WTC11 (cell line): Measurements from ENCODE around the gene KRR1. TPM values are rescaled to one million over a fixed set of nuclear protein-coding genes. Genes with fewer than 3 reads are reported as not detected.
"Not testable (repeated sequence)": the region's sequence is repeated elsewhere in the genome, so short reads cannot be mapped to it uniquely, and the experiment has no call there.

Experiments
- ATAC-seq: fragments of 200-7000 bp; cut with Tn5 transposase; 2 replicates; pipeline ENCODE4 v1.10.0; 2021; ENCODE audit warnings: mild to moderate bottlenecking, moderate library complexity
- CTCF ChIA-PET: fragments of 300-600 bp; sonication (Branson Sonifier 250); formaldehyde crosslinking; loops from one replicate; lab custom pipeline; 2021; ENCODE audit warnings: antibody characterized with exemption; lab: Charles Lee
- POLR2A ChIA-PET: fragments of 350-600 bp; sonication (Branson Sonifier 250); formaldehyde crosslinking; loops from one replicate; lab custom pipeline; 2021; ENCODE audit warnings: antibody characterized with exemption; lab: Charles Lee
- DNase-seq: peaks from one replicate; pipeline ENCODE4 v3.0.0; 2021; ENCODE audit warnings: low spot score
- H3K27ac Mint-ChIP-seq: 2 replicates; pipeline ENCODE4 v1.8.0; 2021; ENCODE audit warnings: mixed read lengths
- H3K27me3 Mint-ChIP-seq: 2 replicates; pipeline ENCODE4 v1.8.0; 2021; ENCODE audit warnings: low read depth, mild to moderate bottlenecking, moderate library complexity, mixed read lengths
- H3K36me3 Mint-ChIP-seq: 2 replicates; pipeline ENCODE4 v1.8.0; 2021; ENCODE audit warnings: mixed read lengths
- H3K4me1 Mint-ChIP-seq: 2 replicates; pipeline ENCODE4 v1.8.0; 2022; ENCODE audit warnings: mixed read lengths
- H3K4me3 Mint-ChIP-seq: 2 replicates; pipeline ENCODE4 v1.8.0; 2021; ENCODE audit warnings: mild to moderate bottlenecking, moderate library complexity, mixed read lengths
- H3K9me3 Mint-ChIP-seq: 2 replicates; pipeline ENCODE4 v1.8.0; 2021; ENCODE audit warnings: mixed read lengths
- ELF4 ChIP-seq: sonication (generic); formaldehyde crosslinking; IDR thresholded peaks from 2 replicates; pipeline ENCODE4 v1.8.1; 2022; ENCODE audit warnings: low read depth, mild to moderate bottlenecking, moderate library complexity, missing genetic modification reagents
- ETV6 ChIP-seq: sonication (generic); formaldehyde crosslinking; IDR thresholded peaks from 2 replicates; pipeline ENCODE4 v1.8.1; 2022; ENCODE audit warnings: mild to moderate bottlenecking, missing genetic modification reagents
- GRHL2 ChIP-seq: fragments of 250-450 bp; sonication (Bioruptor Pico); IDR thresholded peaks from 2 replicates; pipeline ENCODE4 v1.8.0; 2022; ENCODE audit warnings: mild to moderate bottlenecking, moderate library complexity; ENCODE audit not compliant: insufficient replicate concordance, severe bottlenecking
- GTF2I ChIP-seq: fragments of 250-450 bp; sonication (Bioruptor Pico); conservative IDR thresholded peaks from 2 replicates; pipeline ENCODE4 v1.4.0; 2021; ENCODE audit warnings: mild to moderate bottlenecking
- HMGA2 ChIP-seq: fragments of 250-450 bp; sonication (Bioruptor Pico); IDR thresholded peaks from 2 replicates; pipeline ENCODE4 v1.4.0; 2021; ENCODE audit warnings: mild to moderate bottlenecking, moderate library complexity
- JUN ChIP-seq: sonication (generic); formaldehyde crosslinking; IDR thresholded peaks from 2 replicates; pipeline ENCODE4 v1.8.0; 2023; ENCODE audit warnings: mild to moderate bottlenecking, missing genetic modification reagents
- MXD4 ChIP-seq: fragments of 250-450 bp; sonication (Bioruptor Pico); IDR thresholded peaks from 2 replicates; pipeline ENCODE4 v1.8.0; 2021; ENCODE audit warnings: mild to moderate bottlenecking, moderate library complexity, borderline replicate concordance
- OVOL2 ChIP-seq: fragments of 250-450 bp; sonication (Bioruptor Pico); IDR thresholded peaks from 2 replicates; pipeline ENCODE4 v1.9.0; 2021; ENCODE audit warnings: mild to moderate bottlenecking, borderline replicate concordance
- SP1 ChIP-seq: sonication (generic); formaldehyde crosslinking; conservative IDR thresholded peaks from 2 replicates; pipeline ENCODE4 v1.8.1; 2022; ENCODE audit warnings: missing genetic modification reagents
- TCF7 ChIP-seq: sonication (generic); formaldehyde crosslinking; IDR thresholded peaks from 2 replicates; pipeline ENCODE4 v1.8.0; 2022; ENCODE audit warnings: mild to moderate bottlenecking, low read depth, missing genetic modification reagents, moderate library complexity
- TEAD1 ChIP-seq: sonication (generic); formaldehyde crosslinking; IDR thresholded peaks from 2 replicates; pipeline ENCODE4 v1.8.0; 2022; ENCODE audit warnings: mild to moderate bottlenecking, missing genetic modification reagents
- ZBTB21 ChIP-seq: sonication (generic); formaldehyde crosslinking; IDR thresholded peaks from 2 replicates; pipeline ENCODE4 v1.8.1; 2023; ENCODE audit warnings: mild to moderate bottlenecking, missing genetic modification reagents, borderline replicate concordance
- ZNF263 ChIP-seq: sonication (generic); formaldehyde crosslinking; IDR thresholded peaks from 2 replicates; pipeline ENCODE4 v1.8.1; 2022; ENCODE audit warnings: low read depth, mild to moderate bottlenecking, moderate library complexity, missing genetic modification reagents
- ZNF671 ChIP-seq: fragments of 250-450 bp; sonication (Bioruptor Pico); IDR thresholded peaks from 2 replicates; pipeline ENCODE4 v1.8.0; 2021; ENCODE audit warnings: mild to moderate bottlenecking
- total RNA-seq: library from RNA; stranded (reverse); gene quantifications from 3 replicates; pipeline ENCODE4 v1.2.3, GENCODE V29; 2021
- TF ChIP-seq, protein P1 (sequence below): sonication (generic); formaldehyde crosslinking; IDR thresholded peaks from 2 replicates; pipeline ENCODE4 v1.8.0; 2022; ENCODE audit warnings: missing genetic modification reagents
- TF ChIP-seq, protein P2 (sequence below): fragments of 250-450 bp; sonication (Bioruptor Pico); IDR thresholded peaks from 2 replicates; pipeline ENCODE4 v1.8.0; 2021; ENCODE audit warnings: mild to moderate bottlenecking
- TF ChIP-seq, protein P3 (sequence below): sonication (generic); formaldehyde crosslinking; IDR thresholded peaks from 2 replicates; pipeline ENCODE4 v1.8.1; 2023; ENCODE audit warnings: mild to moderate bottlenecking, missing genetic modification reagents, moderate library complexity
- TF ChIP-seq, protein P4 (sequence below): fragments of 250-450 bp; sonication (Bioruptor Pico); IDR thresholded peaks from 2 replicates; pipeline ENCODE4 v1.9.0; 2021; ENCODE audit warnings: mild to moderate bottlenecking
- TF ChIP-seq, protein P5 (sequence below): sonication (generic); formaldehyde crosslinking; IDR thresholded peaks from 2 replicates; pipeline ENCODE4 v1.8.1; 2023; ENCODE audit warnings: mild to moderate bottlenecking, missing genetic modification reagents
- TF ChIP-seq, protein P6 (sequence below): sonication (generic); formaldehyde crosslinking; IDR thresholded peaks from 2 replicates; pipeline ENCODE4 v1.8.1; 2022; ENCODE audit warnings: missing genetic modification reagents, borderline replicate concordance
- TF ChIP-seq, protein P7 (sequence below): fragments of 200-600 bp; IDR thresholded peaks from 2 replicates; pipeline ENCODE4 v1.8.0; 2022; ENCODE audit warnings: antibody characterized with exemption

Gene KRR1
- total RNA-seq, 1 experiment from 2014 or later, result 59.6 TPM

DNA sequence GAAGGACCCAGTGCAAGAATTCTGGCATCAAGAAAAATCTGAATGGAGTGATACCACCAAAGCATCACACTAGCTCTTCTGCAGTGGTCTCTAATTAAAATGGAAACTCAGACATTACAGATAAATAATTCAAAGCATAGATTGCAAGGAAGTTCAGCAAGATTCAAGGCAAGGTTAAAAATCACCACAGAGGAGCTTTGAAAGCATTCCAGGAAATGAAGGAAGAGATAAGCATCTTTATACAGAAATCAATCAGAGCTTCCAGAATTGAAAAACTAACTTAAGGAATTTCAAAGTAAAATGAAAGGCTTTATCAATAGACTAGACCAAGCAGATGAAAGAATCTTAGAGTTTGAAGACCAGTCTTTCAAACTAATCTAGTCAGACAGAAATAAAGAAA is 51.2 kb downstream of the KRR1 start (continued):
- TF ChIP-seq, protein P1, sequence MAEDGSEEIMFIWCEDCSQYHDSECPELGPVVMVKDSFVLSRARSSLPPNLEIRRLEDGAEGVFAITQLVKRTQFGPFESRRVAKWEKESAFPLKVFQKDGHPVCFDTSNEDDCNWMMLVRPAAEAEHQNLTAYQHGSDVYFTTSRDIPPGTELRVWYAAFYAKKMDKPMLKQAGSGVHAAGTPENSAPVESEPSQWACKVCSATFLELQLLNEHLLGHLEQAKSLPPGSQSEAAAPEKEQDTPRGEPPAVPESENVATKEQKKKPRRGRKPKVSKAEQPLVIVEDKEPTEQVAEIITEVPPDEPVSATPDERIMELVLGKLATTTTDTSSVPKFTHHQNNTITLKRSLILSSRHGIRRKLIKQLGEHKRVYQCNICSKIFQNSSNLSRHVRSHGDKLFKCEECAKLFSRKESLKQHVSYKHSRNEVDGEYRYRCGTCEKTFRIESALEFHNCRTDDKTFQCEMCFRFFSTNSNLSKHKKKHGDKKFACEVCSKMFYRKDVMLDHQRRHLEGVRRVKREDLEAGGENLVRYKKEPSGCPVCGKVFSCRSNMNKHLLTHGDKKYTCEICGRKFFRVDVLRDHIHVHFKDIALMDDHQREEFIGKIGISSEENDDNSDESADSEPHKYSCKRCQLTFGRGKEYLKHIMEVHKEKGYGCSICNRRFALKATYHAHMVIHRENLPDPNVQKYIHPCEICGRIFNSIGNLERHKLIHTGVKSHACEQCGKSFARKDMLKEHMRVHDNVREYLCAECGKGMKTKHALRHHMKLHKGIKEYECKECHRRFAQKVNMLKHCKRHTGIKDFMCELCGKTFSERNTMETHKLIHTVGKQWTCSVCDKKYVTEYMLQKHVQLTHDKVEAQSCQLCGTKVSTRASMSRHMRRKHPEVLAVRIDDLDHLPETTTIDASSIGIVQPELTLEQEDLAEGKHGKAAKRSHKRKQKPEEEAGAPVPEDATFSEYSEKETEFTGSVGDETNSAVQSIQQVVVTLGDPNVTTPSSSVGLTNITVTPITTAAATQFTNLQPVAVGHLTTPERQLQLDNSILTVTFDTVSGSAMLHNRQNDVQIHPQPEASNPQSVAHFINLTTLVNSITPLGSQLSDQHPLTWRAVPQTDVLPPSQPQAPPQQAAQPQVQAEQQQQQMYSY (CRISPR knock-in tag), result no peak

DNA sequence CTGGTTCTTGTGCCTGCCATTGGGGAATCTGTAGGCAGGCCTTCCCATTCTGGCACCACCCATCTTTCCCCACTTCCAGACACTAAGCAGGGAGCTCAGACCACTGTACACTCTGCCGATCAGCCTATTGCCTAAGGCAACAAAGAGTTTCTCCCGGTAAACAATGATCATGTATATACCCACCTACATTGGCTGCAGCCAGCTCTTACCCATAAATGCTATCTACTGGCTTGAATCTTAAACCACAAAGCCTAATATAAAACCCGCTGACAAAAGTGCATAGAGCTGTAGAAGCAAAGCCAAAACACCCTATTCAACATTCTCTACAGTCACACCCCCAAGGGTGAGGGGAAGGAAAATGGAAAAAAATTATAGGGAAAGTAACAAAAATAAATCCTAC is 51.7 kb downstream of the KRR1 start:
- ChIA-PET CTCF (no interaction called here), POLR2A (no interaction called here)
- no peak overlapping the region for H3K27ac Mint-ChIP-seq
- DNase-seq, result no peak
- H3K4me1 Mint-ChIP-seq, result no peaks in the 10 kb centered on the region
- H3K36me3 Mint-ChIP-seq, result peaks cover 44% of the 10 kb centered on the region
- peaks cover 64% of the 10 kb centered on the region for H3K9me3 Mint-ChIP-seq
- TF ChIP-seq GTF2I (no peak), HMGA2 (CRISPR knock-in tag) (no peak), ZNF671 (CRISPR knock-in tag) (no peak), ELF4 (CRISPR knock-in tag) (no peak), MXD4 (CRISPR knock-in tag) (no peak), TCF7 (CRISPR knock-in tag) (no peak), ETV6 (no peak), OVOL2 (no peak), ZNF263 (no peak), SP1 (no peak), JUN (CRISPR knock-in tag) (no peak), ZBTB21 (CRISPR knock-in tag) (no peak), TEAD1 (no peak), GRHL2 (CRISPR knock-in tag) (no peak)
- TF ChIP-seq, protein P2, sequence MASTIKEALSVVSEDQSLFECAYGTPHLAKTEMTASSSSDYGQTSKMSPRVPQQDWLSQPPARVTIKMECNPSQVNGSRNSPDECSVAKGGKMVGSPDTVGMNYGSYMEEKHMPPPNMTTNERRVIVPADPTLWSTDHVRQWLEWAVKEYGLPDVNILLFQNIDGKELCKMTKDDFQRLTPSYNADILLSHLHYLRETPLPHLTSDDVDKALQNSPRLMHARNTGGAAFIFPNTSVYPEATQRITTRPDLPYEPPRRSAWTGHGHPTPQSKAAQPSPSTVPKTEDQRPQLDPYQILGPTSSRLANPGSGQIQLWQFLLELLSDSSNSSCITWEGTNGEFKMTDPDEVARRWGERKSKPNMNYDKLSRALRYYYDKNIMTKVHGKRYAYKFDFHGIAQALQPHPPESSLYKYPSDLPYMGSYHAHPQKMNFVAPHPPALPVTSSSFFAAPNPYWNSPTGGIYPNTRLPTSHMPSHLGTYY (CRISPR knock-in tag), result no peak
- TF ChIP-seq, protein P3, sequence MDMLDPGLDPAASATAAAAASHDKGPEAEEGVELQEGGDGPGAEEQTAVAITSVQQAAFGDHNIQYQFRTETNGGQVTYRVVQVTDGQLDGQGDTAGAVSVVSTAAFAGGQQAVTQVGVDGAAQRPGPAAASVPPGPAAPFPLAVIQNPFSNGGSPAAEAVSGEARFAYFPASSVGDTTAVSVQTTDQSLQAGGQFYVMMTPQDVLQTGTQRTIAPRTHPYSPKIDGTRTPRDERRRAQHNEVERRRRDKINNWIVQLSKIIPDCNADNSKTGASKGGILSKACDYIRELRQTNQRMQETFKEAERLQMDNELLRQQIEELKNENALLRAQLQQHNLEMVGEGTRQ, result no peak
- TF ChIP-seq, protein P4, sequence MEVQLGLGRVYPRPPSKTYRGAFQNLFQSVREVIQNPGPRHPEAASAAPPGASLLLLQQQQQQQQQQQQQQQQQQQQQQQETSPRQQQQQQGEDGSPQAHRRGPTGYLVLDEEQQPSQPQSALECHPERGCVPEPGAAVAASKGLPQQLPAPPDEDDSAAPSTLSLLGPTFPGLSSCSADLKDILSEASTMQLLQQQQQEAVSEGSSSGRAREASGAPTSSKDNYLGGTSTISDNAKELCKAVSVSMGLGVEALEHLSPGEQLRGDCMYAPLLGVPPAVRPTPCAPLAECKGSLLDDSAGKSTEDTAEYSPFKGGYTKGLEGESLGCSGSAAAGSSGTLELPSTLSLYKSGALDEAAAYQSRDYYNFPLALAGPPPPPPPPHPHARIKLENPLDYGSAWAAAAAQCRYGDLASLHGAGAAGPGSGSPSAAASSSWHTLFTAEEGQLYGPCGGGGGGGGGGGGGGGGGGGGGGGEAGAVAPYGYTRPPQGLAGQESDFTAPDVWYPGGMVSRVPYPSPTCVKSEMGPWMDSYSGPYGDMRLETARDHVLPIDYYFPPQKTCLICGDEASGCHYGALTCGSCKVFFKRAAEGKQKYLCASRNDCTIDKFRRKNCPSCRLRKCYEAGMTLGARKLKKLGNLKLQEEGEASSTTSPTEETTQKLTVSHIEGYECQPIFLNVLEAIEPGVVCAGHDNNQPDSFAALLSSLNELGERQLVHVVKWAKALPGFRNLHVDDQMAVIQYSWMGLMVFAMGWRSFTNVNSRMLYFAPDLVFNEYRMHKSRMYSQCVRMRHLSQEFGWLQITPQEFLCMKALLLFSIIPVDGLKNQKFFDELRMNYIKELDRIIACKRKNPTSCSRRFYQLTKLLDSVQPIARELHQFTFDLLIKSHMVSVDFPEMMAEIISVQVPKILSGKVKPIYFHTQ (CRISPR knock-in tag), result no peak
- TF ChIP-seq, protein P5, sequence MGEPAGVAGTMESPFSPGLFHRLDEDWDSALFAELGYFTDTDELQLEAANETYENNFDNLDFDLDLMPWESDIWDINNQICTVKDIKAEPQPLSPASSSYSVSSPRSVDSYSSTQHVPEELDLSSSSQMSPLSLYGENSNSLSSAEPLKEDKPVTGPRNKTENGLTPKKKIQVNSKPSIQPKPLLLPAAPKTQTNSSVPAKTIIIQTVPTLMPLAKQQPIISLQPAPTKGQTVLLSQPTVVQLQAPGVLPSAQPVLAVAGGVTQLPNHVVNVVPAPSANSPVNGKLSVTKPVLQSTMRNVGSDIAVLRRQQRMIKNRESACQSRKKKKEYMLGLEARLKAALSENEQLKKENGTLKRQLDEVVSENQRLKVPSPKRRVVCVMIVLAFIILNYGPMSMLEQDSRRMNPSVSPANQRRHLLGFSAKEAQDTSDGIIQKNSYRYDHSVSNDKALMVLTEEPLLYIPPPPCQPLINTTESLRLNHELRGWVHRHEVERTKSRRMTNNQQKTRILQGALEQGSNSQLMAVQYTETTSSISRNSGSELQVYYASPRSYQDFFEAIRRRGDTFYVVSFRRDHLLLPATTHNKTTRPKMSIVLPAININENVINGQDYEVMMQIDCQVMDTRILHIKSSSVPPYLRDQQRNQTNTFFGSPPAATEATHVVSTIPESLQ (CRISPR knock-in tag), result no peak
- TF ChIP-seq, protein P6, sequence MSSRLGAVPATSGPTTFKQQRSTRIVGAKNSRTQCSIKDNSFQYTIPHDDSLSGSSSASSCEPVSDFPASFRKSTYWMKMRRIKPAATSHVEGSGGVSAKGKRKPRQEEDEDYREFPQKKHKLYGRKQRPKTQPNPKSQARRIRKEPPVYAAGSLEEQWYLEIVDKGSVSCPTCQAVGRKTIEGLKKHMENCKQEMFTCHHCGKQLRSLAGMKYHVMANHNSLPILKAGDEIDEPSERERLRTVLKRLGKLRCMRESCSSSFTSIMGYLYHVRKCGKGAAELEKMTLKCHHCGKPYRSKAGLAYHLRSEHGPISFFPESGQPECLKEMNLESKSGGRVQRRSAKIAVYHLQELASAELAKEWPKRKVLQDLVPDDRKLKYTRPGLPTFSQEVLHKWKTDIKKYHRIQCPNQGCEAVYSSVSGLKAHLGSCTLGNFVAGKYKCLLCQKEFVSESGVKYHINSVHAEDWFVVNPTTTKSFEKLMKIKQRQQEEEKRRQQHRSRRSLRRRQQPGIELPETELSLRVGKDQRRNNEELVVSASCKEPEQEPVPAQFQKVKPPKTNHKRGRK (CRISPR knock-in tag), result no peak
- TF ChIP-seq, protein P7, sequence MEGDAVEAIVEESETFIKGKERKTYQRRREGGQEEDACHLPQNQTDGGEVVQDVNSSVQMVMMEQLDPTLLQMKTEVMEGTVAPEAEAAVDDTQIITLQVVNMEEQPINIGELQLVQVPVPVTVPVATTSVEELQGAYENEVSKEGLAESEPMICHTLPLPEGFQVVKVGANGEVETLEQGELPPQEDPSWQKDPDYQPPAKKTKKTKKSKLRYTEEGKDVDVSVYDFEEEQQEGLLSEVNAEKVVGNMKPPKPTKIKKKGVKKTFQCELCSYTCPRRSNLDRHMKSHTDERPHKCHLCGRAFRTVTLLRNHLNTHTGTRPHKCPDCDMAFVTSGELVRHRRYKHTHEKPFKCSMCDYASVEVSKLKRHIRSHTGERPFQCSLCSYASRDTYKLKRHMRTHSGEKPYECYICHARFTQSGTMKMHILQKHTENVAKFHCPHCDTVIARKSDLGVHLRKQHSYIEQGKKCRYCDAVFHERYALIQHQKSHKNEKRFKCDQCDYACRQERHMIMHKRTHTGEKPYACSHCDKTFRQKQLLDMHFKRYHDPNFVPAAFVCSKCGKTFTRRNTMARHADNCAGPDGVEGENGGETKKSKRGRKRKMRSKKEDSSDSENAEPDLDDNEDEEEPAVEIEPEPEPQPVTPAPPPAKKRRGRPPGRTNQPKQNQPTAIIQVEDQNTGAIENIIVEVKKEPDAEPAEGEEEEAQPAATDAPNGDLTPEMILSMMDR, result no peak
- TF ChIP-seq, all 79 proteins: peak for 0
- no peak for ATAC-seq
- no peak overlapping the region for H3K4me3 Mint-ChIP-seq
- peaks cover 4% of the 10 kb centered on the region for H3K27me3 Mint-ChIP-seq

DNA sequence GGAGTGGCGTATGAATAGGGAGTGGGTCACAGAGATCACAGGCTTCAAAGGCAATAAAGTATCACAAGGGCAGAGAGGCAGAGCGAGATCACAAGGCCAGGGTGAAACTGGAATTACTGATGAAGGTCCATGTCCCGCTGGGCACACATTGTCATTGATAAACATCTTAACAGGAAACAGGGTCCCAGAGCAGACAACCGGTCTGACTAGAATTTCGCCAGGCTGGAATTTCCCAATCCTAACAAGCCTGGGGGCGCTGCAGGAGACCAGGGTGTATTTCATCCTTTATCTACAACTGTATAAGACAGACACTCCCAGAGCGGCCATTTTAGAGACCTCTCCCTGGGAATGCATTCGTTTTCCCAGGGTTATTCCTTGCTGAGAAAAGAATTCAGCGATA is 53.5 kb downstream of the KRR1 start:
- CTCF ChIA-PET, H3K27me3 Mint-ChIP-seq, ATAC-seq, H3K4me3 Mint-ChIP-seq, POLR2A ChIA-PET, H3K4me1 Mint-ChIP-seq: not testable (repeated sequence)
- peak overlapping the region; percentile 67; the same call in 1 of the 2 replicates for H3K27ac Mint-ChIP-seq
- peaks cover 44% of the 10 kb centered on the region for H3K36me3 Mint-ChIP-seq
- H3K9me3 Mint-ChIP-seq, result peaks cover 59% of the 10 kb centered on the region
- DNase-seq, result peak; percentile 55
